KOPT-K1 (cell line): ENCODE results near the gene CIBAR2.

Experiments used
- H3K27ac ChIP-seq: fragments of 200-600 bp; sonication (generic); 2 replicates; pipeline ENCODE4 v1.5.1; 2016; ENCODE audit warnings: antibody characterized with exemption, mild to moderate bottlenecking, low read depth, low read length; ENCODE audit not compliant: poor library complexity, severe bottlenecking
- H3K36me3 ChIP-seq: fragments of 200-600 bp; sonication (generic); 2 replicates; pipeline ENCODE4 v1.5.1; 2017; ENCODE audit warnings: antibody characterized with exemption, mild to moderate bottlenecking, low read length, moderate library complexity; ENCODE audit not compliant: insufficient read depth
- H3K9me3 ChIP-seq: fragments of 200-600 bp; sonication (generic); 2 replicates; pipeline ENCODE4 v1.5.1; 2017; ENCODE audit warnings: antibody characterized with exemption, low read length, mild to moderate bottlenecking; ENCODE audit not compliant: insufficient read depth, poor library complexity, severe bottlenecking

Gene CIBAR2

GRCh38 chr16:85137323-85138072 lies 25.2 kb upstream of the CIBAR2 start:
- no peak overlapping the region for H3K27ac ChIP-seq
- no peaks in the 10 kb centered on the region for H3K9me3 ChIP-seq
- H3K36me3 ChIP-seq: no peaks in the 10 kb centered on the region

- Histone ChIP-seq H3K9me3 (no peaks in the 10 kb centered on the region), H3K27ac (no peak overlapping the region), H3K36me3 (no peaks in the 10 kb centered on the region)
Measured at GRCh38 chr16:85136702-85137322, 24.5 kb upstream of the CIBAR2 start.

DNA sequence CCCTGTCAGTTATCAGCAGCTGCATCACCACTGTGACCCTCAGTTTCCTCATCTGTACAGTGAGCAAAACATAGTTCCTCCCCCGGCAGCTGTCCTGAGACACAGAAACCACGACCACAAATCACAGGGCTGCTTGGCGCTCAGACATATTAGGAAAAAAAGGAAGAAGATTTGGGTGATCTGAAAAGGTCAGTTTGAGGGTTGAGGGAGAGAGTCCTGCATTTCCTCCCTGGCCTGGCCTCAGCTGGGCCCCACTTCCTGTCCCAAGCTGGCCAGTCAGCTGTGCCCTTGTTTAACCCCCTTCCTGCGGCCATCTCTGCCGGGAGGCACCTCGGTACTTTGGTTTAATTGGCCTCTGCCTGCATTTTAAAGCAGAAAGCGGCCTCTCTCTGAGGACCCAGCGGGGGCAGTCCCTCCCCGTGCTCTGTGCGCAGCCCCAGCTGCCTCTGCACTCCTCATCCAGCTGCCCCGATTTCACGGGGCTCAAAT lies 24.0 kb upstream of the CIBAR2 start:
- Histone ChIP-seq H3K27ac (no peak overlapping the region), H3K36me3 (no peaks in the 10 kb centered on the region), H3K9me3 (no peaks in the 10 kb centered on the region)

- Histone ChIP-seq H3K27ac (no peak overlapping the region), H3K9me3 (no peaks in the 10 kb centered on the region), H3K36me3 (no peaks in the 10 kb centered on the region)
Measured at GRCh38 chr16:85134789-85135142, 22.5 kb upstream of the CIBAR2 start.

DNA sequence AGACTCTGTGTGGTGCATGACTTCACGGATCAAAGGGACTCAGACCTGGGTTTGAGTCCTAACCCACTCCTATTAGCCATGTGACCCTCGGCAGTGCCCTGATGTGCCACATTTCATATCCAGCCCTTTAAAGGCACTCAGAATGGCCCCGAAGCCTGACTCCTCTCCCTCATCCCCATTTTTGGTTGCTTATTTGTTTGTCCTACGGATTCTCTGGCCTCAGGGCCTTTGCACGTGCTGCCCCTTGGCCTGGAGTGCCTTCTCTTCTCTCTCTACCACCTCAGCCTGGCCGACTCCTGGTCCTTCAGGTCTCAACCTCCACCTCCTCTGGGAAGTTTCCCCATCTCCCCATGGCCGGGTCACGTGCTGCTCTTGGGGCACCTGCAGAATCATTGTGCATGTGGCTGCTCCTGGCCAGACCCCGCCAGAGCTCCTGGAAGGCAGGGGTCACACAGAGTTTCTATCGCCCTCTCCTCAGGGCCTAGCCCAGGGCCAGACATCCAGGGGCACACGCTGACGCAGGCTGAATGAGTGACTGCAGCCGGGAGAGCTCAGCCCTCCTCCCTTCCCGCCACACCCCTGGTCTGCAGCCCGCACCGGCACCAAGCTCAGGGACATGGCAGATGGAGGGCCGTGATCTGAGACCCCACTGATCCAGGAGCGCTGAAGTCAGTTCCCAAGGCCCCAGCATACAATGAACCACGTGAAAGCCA lies 22.0 kb upstream of the CIBAR2 start:
- Histone ChIP-seq H3K27ac (no peak overlapping the region), H3K36me3 (no peaks in the 10 kb centered on the region)

GRCh38 chr16:85133290-85133599 lies 21.0 kb upstream of the CIBAR2 start:
- no peak overlapping the region for H3K27ac ChIP-seq
- H3K9me3 ChIP-seq: no peaks in the 10 kb centered on the region
- H3K36me3 ChIP-seq: no peaks in the 10 kb centered on the region

More for the DNA sequence above, 22.0 kb upstream of the CIBAR2 start:
- H3K9me3 ChIP-seq: no peaks in the 10 kb centered on the region

DNA sequence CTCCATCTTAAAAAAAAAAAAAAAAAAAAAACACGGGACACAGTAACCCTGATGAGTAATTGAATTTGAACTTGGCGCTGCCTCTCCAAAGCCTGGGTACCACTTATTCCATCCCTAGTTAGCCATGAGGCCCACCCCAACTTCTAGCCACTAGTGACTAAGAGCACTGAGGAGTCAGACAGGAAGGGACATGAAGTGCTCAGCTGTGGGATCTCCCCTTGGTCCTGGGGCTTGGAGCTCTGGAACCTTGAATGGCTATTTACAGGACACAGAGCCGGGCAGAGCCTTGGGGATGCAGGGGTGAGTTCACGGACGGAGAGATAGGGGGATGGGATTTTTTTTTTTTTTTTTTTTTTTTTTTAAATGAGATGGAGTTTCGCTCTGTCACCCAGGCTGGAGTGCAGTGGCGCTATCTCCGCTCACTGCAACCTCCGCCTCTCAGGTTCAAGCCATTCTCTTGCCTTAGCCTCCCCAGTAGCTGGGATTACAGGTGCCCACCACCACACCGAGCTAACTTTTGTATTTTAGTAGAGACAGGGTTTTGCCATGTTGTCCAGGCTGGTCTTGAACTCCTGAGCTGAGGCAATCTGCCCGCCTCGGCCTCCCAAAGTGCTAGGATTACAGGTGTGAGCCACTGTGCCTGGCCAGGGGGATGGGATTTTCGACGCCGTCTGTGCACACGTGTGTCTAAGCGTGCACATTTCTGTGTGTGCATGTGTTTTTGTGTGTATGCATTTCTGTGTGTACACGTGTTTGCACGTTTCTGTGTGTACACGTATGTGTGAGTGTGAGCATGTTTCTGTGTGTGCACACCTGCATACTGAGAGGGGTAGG lies 20.4 kb upstream of the CIBAR2 start:
- Histone ChIP-seq H3K36me3 (no peaks in the 10 kb centered on the region), H3K27ac (no peak overlapping the region), H3K9me3 (no peaks in the 10 kb centered on the region)

- H3K27ac ChIP-seq: no peak overlapping the region
- H3K9me3 ChIP-seq: no peaks in the 10 kb centered on the region
- no peaks in the 10 kb centered on the region for H3K36me3 ChIP-seq
Measured at GRCh38 chr16:85130705-85131028, 18.4 kb upstream of the CIBAR2 start.

DNA sequence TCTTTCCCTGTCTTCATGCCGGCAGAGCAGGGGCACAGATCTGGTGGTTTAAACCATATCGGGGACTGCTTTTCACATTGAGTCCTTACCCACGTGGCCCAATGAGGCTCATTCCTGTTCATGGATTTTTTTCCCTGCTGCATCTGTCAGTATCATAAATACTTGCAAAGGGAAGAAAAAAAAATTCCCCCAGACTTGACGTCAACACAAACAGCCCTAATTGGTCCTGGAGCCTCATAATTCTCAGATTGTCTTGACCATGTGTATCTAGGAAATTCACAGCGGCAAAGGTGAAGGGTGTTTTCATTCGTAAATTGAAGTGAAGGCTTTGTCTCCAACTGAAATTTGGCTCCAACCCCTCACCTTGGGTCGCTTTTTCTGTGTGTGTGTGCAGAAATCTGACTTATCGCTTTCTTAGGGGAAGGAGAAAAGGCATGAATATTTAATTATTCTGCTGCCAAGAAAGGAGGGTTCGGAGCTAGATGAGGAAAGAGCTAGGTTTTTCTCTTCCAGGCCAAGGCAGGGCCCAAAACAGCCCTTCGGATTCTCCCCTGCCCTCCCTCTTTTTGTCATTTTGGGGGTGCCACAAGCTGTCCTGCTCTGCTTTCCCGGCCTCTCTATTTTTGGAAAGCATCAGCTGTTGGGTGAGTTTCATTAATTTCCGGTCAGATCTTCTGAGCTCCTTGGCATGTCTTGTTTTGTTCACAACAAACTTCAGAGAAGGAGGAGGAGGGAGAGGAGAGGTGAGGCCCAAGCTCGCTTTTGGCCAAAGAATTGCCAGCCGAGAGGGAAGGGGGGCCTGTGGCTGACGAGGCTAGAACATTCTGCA lies 17.8 kb upstream of the CIBAR2 start:
- H3K9me3 ChIP-seq: no peaks in the 10 kb centered on the region
- H3K27ac ChIP-seq: no peak overlapping the region
- no peaks in the 10 kb centered on the region for H3K36me3 ChIP-seq

- Histone ChIP-seq H3K36me3 (no peaks in the 10 kb centered on the region), H3K27ac (no peak overlapping the region), H3K9me3 (no peaks in the 10 kb centered on the region)
Measured at GRCh38 chr16:85128079-85128837, 16.0 kb upstream of the CIBAR2 start.

DNA sequence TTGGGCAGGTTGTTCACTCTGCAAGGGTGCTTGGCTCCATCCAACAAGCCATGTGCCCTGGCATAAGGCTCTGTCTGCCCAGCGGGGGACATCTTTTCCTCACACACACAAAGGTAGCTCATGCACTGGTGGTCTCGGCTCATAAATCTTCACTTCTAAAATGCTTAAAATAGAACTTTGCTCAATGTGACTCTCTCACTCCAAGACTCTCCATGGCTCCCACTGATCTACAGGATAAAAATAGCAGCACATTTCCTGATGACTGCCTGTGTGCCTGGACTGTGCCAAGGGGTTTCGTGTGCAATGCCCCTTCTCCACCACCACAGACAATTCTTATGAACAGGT lies 15.1 kb upstream of the CIBAR2 start:
- no peaks in the 10 kb centered on the region for H3K9me3 ChIP-seq
- H3K36me3 ChIP-seq: no peaks in the 10 kb centered on the region
- no peak overlapping the region for H3K27ac ChIP-seq

GRCh38 chr16:85126705-85127378 lies 14.6 kb upstream of the CIBAR2 start:
- H3K9me3 ChIP-seq: no peaks in the 10 kb centered on the region
- no peaks in the 10 kb centered on the region for H3K36me3 ChIP-seq
- H3K27ac ChIP-seq: no peak overlapping the region

DNA sequence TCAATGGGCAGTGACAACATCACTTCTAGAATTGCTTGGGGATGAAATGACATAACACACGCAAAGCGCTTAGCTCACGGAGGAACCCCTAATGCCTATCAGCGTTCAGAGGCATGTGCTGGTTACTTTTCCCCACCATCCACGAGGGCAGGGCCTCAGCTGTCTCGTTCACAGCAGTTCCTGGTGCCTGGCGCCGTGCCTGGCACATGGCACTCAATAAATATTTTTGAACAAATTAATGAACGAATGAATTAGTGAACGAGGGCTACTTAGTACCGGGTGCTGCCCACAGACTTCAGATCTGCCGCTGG lies 14.1 kb upstream of the CIBAR2 start:
- H3K27ac ChIP-seq: no peak overlapping the region
- H3K36me3 ChIP-seq: no peaks in the 10 kb centered on the region
- no peaks in the 10 kb centered on the region for H3K9me3 ChIP-seq
